ENCODE measurements around the gene MISP3. TPM values are rescaled to one million over a fixed set of nuclear protein-coding genes. Genes with fewer than 3 reads are reported as not detected.

The MISP3 gene
- total RNA-seq, 1 donor from 2014 or later: 1.5 TPM

DNA sequence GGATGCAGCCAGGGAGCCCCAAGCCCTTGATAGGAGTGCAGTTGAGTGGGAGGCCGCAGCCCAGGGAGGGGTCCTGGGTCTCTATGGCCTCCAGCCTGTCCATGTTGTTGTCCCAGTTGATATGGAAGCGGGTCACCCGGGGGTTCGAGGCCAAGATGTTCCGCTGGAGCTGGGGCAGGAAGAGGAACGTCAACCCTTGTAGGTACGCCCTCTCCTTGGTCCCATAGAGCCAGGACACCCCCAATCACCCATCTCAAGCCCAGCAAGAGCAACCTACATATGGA lies 47.9 kb downstream of the MISP3 start:
- Histone ChIP-seq H3K36me3 (ENCODE audit: control insufficient read depth, insufficient read depth, low read length) (peaks cover 2% of the 10 kb centered on the region), H3K27me3 (ENCODE audit: control insufficient read depth, insufficient read depth, low read length) (no peaks in the 10 kb centered on the region), H3K4me3 (ENCODE audit: low read depth, low read length) (no peak overlapping the region)
- DNase-seq (ENCODE audit: low read depth): no peak
- TF ChIP-seq, protein P1, sequence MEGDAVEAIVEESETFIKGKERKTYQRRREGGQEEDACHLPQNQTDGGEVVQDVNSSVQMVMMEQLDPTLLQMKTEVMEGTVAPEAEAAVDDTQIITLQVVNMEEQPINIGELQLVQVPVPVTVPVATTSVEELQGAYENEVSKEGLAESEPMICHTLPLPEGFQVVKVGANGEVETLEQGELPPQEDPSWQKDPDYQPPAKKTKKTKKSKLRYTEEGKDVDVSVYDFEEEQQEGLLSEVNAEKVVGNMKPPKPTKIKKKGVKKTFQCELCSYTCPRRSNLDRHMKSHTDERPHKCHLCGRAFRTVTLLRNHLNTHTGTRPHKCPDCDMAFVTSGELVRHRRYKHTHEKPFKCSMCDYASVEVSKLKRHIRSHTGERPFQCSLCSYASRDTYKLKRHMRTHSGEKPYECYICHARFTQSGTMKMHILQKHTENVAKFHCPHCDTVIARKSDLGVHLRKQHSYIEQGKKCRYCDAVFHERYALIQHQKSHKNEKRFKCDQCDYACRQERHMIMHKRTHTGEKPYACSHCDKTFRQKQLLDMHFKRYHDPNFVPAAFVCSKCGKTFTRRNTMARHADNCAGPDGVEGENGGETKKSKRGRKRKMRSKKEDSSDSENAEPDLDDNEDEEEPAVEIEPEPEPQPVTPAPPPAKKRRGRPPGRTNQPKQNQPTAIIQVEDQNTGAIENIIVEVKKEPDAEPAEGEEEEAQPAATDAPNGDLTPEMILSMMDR (IDR thresholded peaks at IDR 0.05; ENCODE audit: insufficient read depth, low read length, poor library complexity, severe bottlenecking): no peak

DNA sequence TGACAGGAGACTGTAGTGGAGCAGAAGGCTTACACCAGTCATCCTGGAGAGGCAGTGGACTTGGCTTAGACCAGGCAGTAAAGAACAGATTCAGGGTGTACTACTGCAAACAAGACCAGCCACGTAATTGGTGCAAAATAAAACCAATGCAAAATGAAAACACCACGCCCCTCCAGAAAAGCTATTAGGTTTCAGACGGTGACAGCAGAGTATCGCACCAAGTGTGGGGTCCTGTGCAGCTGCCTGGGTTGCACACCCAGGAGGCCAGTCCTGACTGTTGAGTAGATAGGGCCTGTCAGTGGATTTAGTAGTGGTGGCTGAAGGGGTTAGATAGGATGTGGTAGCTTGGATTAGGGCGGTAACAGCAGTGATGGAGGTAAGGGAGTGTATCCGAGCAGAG lies 50.3 kb downstream of the MISP3 start:
- TF ChIP-seq, protein P1 (IDR thresholded peaks at IDR 0.05; ENCODE audit: insufficient read depth, low read length, poor library complexity, severe bottlenecking): no peak
- DNase-seq (ENCODE audit: low read depth): no peak
- H3K36me3 ChIP-seq (ENCODE audit: control insufficient read depth, insufficient read depth, low read length): peaks cover 2% of the 10 kb centered on the region
- H3K4me3 ChIP-seq (ENCODE audit: low read depth, low read length): no peak overlapping the region
- no peaks in the 10 kb centered on the region for H3K27me3 ChIP-seq (ENCODE audit: control insufficient read depth, insufficient read depth, low read length)

Other genes starting within 250 kb of the MISP3 start
- 0.68 TPM in 1 of 2 replicates, not detected in the other for gene NANOS3, start 195.7 kb upstream of the MISP3 start, total RNA-seq
- gene BRME1, start 166.7 kb upstream of the MISP3 start, total RNA-seq: 1.7 and 2.5 TPM in 2 replicates
- 26.5 and 32.0 TPM in 2 replicates for gene CC2D1A, start 166.6 kb upstream of the MISP3 start, total RNA-seq
- not detected in 2 replicates for gene PODNL1, start 134.4 kb upstream of the MISP3 start, total RNA-seq
- gene DCAF15, start 120.3 kb upstream of the MISP3 start, total RNA-seq: 23.7 and 37.2 TPM in 2 replicates
- 6.8 and 7.0 TPM in 2 replicates for gene RFX1, start 66.5 kb upstream of the MISP3 start, total RNA-seq
- gene RLN3, start 44.6 kb upstream of the MISP3 start, total RNA-seq: not detected in 2 replicates
- gene IL27RA, start 41.0 kb upstream of the MISP3 start, total RNA-seq: 4.1 and 7.5 TPM in 2 replicates
- not detected in 2 replicates for gene PALM3, start 10.7 kb upstream of the MISP3 start, total RNA-seq
- gene C19orf67, start 13.0 kb downstream of the MISP3 start, total RNA-seq: not detected in 2 replicates
- gene SAMD1, start 18.0 kb downstream of the MISP3 start, total RNA-seq: 21.8 and 42.0 TPM in 2 replicates
- gene PRKACA, start 45.0 kb downstream of the MISP3 start, total RNA-seq: 37.3 and 44.5 TPM in 2 replicates
- 4.4 and 5.7 TPM in 2 replicates for gene ASF1B, start 63.8 kb downstream of the MISP3 start, total RNA-seq
- 15.0 and 20.6 TPM in 2 replicates for gene ADGRL1, start 133.4 kb downstream of the MISP3 start, total RNA-seq

Data from kidney epithelial cell (primary cell).